NCI-H2029 treated with DMSO at 0.1 percent for 48 hours (cell line): ENCODE measurements around the gene PAQR3.

Experiments
- DNase-seq: peaks from one replicate; lab custom pipeline; 2025; lab: John Stamatoyannopoulos, UW

Gene PAQR3, protein sequence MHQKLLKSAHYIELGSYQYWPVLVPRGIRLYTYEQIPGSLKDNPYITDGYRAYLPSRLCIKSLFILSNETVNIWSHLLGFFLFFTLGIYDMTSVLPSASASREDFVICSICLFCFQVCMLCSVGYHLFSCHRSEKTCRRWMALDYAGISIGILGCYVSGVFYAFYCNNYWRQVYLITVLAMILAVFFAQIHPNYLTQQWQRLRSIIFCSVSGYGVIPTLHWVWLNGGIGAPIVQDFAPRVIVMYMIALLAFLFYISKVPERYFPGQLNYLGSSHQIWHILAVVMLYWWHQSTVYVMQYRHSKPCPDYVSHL

DNA sequence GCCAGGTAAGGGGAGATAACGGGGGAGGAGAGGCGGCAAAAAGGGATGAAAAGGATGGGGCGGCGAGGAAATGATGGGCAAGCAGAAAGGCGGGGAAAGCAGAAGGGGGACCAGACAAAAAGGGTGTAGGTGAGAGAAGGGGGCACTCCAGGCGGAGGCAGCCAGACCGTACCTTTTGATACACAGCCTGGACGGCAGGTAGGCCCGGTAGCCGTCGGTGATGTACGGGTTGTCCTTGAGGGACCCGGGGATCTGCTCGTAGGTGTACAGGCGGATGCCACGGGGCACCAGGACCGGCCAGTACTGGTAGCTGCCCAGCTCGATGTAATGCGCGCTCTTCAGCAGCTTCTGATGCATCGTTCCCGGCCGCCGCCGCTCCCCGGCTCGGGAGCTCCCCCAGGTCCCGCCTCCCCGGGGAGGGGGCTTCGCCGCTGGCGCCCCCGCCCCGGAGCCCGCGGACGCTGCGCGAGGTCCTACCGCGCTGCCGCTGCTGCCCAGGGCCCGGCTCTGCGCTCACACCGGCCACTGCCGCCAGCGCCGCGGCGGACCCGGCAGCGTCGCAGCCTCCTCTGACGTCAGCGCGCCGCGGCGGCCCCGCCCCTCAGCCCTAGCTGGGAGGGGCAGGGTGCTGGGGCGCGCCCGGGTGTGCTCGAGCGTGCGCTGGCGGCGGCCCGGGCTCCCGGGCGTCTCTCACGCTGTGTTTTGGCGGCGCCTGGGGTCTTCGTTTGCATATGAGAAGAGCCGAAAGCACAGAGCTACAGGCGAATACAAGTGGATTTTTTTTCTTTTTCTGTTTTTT is at the start of gene PAQR3:
Gene PAQR3 (minus strand): TSS at position 571 of the 799 bp plus-strand sequence. CDS start 214 bp downstream, at position 357.
- DNase-seq = peak; percentile 20

GRCh38 chr4:78987683-78988082 is 48.4 kb upstream of the PAQR3 start:
- no peak for DNase-seq

DNA sequence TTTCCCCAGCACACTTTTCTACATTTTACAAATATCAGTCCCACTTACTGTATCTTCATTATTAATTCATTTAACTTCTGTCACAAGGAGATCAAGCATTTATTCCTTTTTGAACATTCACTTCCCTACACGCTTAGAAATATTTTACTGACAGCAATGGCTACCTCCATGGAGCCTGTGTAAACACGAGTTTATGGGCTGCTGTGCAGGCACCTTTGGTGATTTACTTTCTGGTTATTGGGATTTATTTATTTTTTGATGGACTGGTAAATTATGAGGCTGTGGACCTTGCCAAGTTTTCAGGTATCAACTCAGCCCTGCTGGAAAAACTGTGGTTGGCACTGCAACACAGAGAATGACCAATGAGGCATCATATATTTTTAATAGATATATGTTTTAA is 45.4 kb upstream of the PAQR3 start:
- DNase-seq = no peak

GRCh38 chr4:78975865-78976264 is 36.6 kb upstream of the PAQR3 start:
- DNase-seq = no peak

GRCh38 chr4:78971776-78972175 is 32.5 kb upstream of the PAQR3 start:
- DNase-seq = no peak

GRCh38 chr4:78971326-78971725 is 32.1 kb upstream of the PAQR3 start:
- DNase-seq = no peak

DNA sequence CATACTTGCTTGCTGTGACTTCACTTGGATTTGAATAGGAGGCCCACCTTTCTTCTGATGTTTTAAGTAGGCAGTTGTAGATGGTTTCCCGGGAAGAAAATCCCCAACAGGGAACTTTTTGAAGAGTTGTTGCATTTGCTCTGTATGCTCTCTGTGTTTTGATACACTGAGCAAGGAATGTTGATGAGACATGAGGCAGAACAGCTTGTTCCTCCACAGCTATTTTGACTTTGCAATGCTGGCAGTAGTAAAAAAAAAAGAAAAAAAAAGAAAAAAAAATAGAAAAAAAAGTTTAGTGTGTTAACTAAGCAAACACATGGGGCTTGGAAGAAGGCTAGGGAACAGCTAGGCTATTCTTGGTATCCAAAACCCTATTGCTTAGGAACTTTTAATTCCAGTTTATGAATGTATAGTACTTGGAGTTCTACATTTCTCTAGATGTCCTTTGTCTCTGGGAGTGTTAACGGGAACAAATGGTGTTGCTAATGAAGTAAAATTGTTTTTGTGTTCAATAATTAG is 23.4 kb upstream of the PAQR3 start:
- no peak for DNase-seq

DNA sequence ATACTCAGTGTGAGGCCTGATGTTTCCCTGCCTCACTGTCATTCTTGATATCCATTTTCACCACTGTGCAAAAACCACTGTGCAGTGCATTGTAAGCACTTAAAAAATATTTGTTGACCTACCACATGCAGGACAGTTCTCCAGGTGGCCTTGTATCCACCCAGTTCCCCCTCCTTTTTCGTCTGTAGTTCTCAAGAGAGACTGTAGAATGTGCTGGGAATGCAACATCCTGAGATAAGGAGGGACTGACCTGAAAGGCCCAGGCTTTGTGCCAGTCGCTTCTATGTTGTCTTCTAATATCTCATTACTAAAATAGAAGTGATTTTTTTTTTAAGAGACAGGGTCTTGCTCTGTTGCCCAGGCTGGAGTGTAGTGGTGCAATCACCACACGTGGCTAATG is 21.7 kb upstream of the PAQR3 start:
- no peak for DNase-seq

- no peak for DNase-seq
Observed at GRCh38 chr4:78956975-78957374, 17.7 kb upstream of the PAQR3 start.

GRCh38 chr4:78953769-78954666 is 14.8 kb upstream of the PAQR3 start:
- DNase-seq = peak; percentile 17

- no peak for DNase-seq
Observed at GRCh38 chr4:78953231-78953630, 14.0 kb upstream of the PAQR3 start.

DNA sequence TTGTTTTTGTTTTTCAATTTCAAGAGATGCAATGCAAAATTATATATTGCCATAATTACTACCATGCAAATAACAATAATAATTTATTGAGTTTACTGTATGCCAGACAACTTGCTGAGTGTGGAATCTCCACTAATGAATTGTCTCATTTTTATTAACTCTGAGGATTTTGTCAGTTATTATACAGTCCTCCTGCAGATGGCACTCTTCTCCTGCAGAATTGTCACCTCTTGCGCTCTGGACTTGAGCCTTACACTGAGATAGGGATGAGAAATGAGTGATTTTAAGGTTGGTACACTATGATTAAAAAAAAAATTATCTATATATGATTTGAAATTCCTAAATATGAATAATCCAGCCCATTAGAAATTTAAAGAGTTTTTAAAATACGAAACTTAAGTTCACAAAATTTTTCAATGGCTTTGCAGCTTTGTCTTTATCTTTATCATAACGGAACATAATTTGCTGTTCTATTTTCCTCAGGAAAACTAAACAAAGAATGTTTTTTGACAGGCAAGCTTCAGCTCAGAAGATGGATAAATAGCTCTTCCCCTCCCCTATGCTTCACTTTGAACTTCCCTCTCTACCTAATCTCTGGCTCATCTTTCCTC is 12.7 kb upstream of the PAQR3 start:
- DNase-seq = peak; percentile 20

DNA sequence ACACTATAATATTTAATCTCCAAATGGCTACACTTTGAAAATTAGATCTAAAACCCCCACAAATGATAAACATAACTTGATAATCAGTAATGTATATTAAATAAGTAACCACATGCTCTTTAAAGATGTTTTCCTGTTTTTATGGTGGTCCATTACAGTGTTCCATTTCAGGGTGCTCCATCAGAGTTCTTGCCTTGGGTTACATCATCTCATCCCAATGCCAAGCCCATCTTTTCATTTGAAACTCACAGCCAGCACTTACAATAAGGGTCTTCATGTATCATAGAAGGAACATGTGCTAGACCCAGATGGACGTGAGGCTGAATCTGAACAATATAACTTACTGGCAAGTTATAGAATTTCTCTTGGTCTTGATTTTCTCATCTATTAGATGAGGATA is 10.5 kb upstream of the PAQR3 start:
- DNase-seq = no peak

- no peak for DNase-seq
Observed at GRCh38 chr4:78945651-78946179, 6.5 kb upstream of the PAQR3 start.

DNA sequence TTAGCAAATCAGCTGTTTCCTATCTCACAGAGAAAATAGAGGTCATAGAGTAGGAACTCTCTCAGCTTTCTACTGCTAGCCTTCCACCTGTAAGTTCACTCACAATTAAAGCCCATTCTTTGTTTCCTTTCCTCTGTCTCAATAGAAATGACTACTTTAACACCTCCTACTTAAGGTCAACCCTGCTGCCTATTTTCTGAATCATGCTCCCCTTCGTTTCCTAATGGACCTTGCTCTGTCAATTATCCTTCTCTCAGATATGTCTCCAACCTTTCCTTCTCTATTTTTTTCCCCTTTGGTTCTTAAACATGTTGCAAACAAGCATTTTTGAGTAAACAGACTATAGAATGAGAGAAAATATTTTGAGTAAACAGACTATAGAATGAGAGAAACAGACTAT is 5.1 kb upstream of the PAQR3 start:
- DNase-seq = no peak

DNA sequence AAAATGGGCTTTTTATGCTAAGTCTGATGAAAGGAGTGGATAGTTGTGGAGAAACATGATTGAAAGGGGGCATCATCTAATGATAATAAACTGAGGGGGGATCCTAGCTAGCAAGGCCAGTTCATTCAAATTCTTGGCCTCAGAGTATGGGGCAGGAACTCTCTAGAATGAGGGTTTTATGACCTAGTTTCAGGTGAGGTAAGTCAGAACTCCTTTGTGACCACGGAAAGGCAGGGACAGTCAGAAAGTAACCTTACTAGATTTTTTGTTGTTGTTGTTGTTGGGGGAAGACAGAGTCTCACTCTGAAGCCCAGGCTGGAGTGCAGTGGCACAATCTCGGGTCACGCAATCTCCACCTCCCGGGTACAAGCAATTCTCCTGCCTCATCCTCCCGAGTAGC is 1.5 kb upstream of the PAQR3 start:
- no peak for DNase-seq

DNA sequence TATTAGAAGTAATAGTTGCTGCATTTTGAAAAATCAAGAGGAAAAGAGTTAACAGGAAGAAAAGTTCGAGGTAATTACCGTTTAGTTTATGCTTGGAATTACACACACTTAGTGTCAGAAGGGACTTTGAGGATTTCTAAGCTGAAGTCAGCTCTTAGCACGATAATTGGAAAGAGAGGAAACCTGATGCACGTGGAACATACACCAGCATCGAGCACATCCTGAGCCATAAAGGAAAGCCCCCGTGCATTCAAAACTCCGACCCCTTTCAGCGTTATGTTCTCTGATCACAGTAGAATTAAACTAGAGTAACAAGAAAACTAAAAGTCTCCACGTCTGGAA is 400 bp upstream of the PAQR3 start:
- DNase-seq = no peak

DNA sequence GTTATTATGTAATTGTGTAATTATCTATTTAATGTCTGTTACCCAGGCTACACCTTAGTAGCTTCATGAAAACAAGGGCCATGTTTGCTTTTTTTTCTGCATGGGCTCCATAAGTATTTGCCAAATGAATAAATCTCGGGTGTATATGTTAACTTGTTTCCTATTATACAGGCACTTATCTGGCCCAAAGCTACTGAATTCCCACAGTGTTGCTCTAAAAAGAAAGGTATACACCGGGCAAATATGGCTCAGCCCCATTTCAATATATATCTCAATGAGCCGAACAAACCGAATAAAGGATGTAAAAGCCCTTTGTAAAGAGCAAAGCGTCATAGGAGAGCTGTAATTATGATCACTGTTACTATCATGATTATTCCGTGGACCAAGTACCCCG is 767 bp downstream of the PAQR3 start:
- no peak for DNase-seq

DNA sequence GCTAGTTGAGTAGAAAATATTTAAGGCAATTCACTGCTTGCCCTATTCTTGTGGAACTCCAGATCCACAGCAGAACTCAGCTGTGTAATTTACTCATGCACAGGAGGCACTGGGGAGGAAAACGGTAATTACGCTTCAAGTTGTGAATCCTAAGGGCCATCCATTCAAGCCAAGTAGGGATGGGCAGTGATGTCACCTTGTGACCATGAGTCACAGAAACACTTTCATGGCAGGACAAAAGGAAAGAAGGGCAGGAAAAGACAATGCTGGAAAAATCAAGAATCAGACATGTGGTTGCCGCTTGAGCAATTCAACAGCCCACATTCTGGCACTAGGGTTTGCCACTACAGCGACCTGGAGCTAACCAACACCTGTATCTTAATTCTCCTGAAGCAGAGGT is 1.4 kb downstream of the PAQR3 start:
- no peak for DNase-seq

GRCh38 chr4:78936989-78937388 is 2.2 kb downstream of the PAQR3 start:
- DNase-seq = no peak

- no peak for DNase-seq
Observed at GRCh38 chr4:78930016-78930629, 9.1 kb downstream of the PAQR3 start.
